HG02623 (cell line): ENCODE data around the gene MAD1L1.

Source experiments
- ATAC-seq: cut with Tn5 transposase; IDR thresholded peaks from one replicate; pipeline ENCODE4 v1.9.1; 2021; ENCODE audit warnings: moderate library complexity; ENCODE audit not compliant: unreplicated experiment

MAD1L1 gene

GRCh38 chr7:2092279-2092678 is 140.5 kb downstream of the MAD1L1 start:
- no peak for ATAC-seq

GRCh38 chr7:2090526-2091520 is 141.9 kb downstream of the MAD1L1 start:
- ATAC-seq: no peak

- ATAC-seq: no peak
Measured at GRCh38 chr7:2088801-2089200, 143.9 kb downstream of the MAD1L1 start.

GRCh38 chr7:2087744-2088143 is 145.0 kb downstream of the MAD1L1 start:
- ATAC-seq: no peak

- no peak for ATAC-seq
Measured at GRCh38 chr7:2086229-2086628, 146.5 kb downstream of the MAD1L1 start.

- no peak for ATAC-seq
Measured at GRCh38 chr7:2085804-2086203, 146.9 kb downstream of the MAD1L1 start.

- ATAC-seq: no peak
Measured at GRCh38 chr7:2084781-2085505, 147.8 kb downstream of the MAD1L1 start.

- ATAC-seq: no peak
Measured at GRCh38 chr7:2084331-2084730, 148.4 kb downstream of the MAD1L1 start.

- no peak for ATAC-seq
Measured at GRCh38 chr7:2083362-2083761, 149.4 kb downstream of the MAD1L1 start.

GRCh38 chr7:2082139-2082998 is 150.4 kb downstream of the MAD1L1 start:
- no peak for ATAC-seq

- ATAC-seq: no peak
Measured at GRCh38 chr7:2081526-2082135, 151.1 kb downstream of the MAD1L1 start.

GRCh38 chr7:2080477-2080876 is 152.3 kb downstream of the MAD1L1 start:
- ATAC-seq: no peak

- no peak for ATAC-seq
Measured at GRCh38 chr7:2080060-2080387, 152.7 kb downstream of the MAD1L1 start.

- ATAC-seq: no peak
Measured at GRCh38 chr7:2079332-2080059, 153.2 kb downstream of the MAD1L1 start.

GRCh38 chr7:2078899-2079298 is 153.8 kb downstream of the MAD1L1 start:
- ATAC-seq: no peak

- no peak for ATAC-seq
Measured at GRCh38 chr7:2076649-2077064, 156.1 kb downstream of the MAD1L1 start.

GRCh38 chr7:2075811-2076210 is 156.9 kb downstream of the MAD1L1 start:
- no peak for ATAC-seq

GRCh38 chr7:2074691-2075090 is 158.1 kb downstream of the MAD1L1 start:
- no peak for ATAC-seq

GRCh38 chr7:2072798-2073197 is 159.9 kb downstream of the MAD1L1 start:
- no peak for ATAC-seq

GRCh38 chr7:2072042-2072441 is 160.7 kb downstream of the MAD1L1 start:
- peak; percentile 82 for ATAC-seq
